ENCODE measurements around the gene MXD1.

MXD1 gene

DNA sequence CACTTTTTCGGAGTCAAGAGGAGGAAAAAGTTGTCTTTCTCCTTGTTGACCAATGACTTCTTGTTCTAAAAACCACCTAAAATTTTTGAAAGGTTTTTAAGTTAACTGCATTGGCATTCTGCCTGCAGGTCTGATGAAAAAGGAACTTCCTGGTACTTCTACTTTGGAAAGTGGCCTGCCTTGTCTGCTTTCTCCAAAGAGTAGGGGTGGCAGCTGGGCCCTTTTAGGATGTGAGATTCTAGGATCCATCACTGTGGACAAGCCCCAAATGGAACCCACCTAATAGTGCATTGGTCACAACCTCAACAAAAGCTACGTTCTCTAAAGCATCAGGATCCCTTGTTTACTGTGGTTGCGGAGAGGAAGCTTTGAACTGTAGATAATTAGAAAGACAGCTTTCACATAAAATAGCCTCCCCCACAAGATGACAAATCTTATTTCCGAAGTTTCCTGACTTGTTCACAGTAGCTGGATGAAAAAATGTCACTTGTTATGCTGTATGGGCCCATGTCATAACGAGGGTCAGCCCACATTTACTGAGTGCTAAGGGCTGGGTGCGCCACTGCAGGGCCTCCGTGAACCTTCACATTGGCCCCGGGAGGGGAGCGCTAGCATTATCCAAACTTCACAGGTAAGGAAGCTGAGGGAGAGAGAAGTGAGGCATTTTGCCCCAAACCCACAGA, 29.1 kb downstream of the MXD1 start:
- no peak overlapping the region for H3K27ac ChIP-seq
- H3K36me3 ChIP-seq = peaks cover 16% of the 10 kb centered on the region
- no peaks in the 10 kb centered on the region for H3K9me3 ChIP-seq
- no peak for TF ChIP-seq Cebpa-rat (IDR thresholded peaks at IDR 0.05)
- H3K4me1 ChIP-seq = peaks cover 25% of the 10 kb centered on the region
- no peaks in the 10 kb centered on the region for H3K27me3 ChIP-seq
- H3K4me2 ChIP-seq = no peak overlapping the region
- no peaks in the 10 kb centered on the region for H4K20me1 ChIP-seq
- no peak overlapping the region for H3K4me3 ChIP-seq
- no peak overlapping the region for H3K9ac ChIP-seq

DNA sequence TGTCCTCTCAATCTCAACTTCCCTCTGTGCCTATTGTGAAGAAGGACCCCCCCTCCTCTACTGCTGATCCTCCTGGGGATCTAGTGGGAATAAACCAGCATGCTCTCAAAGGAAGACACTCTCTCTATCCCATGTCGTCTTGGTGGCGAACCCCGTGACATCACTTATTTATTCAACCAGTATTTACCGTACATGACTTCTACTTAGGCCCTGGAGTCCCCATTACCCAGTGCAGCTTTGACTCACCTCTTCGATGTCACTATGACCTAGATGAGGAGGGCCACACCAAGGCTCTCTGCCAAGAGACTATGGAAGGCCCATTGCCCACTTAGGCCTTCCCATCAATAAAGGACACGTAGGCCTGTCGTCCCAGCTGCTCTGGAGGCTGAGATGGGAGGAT, 29.8 kb downstream of the MXD1 start:
- Histone ChIP-seq H3K9ac (no peak overlapping the region), H3K4me1 (peaks cover 25% of the 10 kb centered on the region), H3K36me3 (peaks cover 14% of the 10 kb centered on the region; the same call in 1 of the 2 replicates), H3K9me3 (no peaks in the 10 kb centered on the region), H3K4me3 (no peak overlapping the region), H3K27me3 (no peaks in the 10 kb centered on the region), H4K20me1 (no peaks in the 10 kb centered on the region), H3K27ac (no peak overlapping the region), H3K4me2 (no peak overlapping the region)
- no peak for TF ChIP-seq Cebpa-rat (IDR thresholded peaks at IDR 0.05)

DNA sequence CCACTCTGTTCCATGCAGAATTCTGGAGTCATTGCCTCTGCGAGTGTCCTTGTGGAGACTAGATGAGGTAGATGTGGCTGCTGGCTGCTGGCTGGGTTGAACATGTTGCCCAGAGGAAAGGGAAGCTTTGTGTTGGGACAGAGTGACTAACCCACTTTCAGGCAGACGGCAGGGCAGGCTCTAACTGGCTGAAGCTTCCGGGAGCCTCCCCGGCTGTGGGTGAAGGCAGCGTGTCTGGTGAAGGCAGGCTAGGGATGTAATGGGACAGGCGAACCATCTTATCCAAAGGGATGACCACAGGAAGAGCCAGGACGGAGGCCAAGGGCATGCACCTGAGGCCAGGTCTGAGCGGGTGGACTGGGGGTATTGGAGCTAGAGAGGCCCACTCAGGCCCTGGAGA, 30.5 kb downstream of the MXD1 start:
- H3K4me3 ChIP-seq = no peak overlapping the region

DNA sequence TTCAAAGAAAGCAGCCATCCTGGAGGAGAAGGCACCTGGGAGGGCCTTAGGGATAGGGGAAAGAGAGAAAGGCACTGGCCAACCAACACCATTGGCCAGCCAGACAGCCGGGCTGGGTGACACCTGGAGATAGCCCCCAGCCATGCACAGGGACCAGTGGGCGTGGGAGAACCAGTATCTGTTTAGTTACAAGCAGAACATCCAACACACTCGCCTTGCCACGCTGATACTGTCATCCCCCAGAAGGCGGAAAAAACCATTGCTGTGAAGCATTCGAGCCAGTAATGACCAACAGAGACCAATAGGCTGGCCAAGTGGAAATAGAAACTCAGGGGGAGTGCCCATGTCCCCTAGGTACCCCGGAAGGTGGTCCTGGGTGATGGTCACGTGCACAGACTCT, 31.0 kb downstream of the MXD1 start:
- peak overlapping the region; percentile 57 for H3K4me2 ChIP-seq
- no peak overlapping the region for H3K9ac ChIP-seq
- H3K4me1 ChIP-seq = peaks cover 25% of the 10 kb centered on the region
- H3K4me3 ChIP-seq = no peak overlapping the region
- TF ChIP-seq Cebpa-rat (IDR thresholded peaks at IDR 0.05) = no peak
- H3K27ac ChIP-seq = peak overlapping the region; percentile 43; the same call in 1 of the 2 replicates
- no peaks in the 10 kb centered on the region for H3K27me3 ChIP-seq
- no peaks in the 10 kb centered on the region for H3K9me3 ChIP-seq
- H3K36me3 ChIP-seq = peaks cover 11% of the 10 kb centered on the region; the same call in 1 of the 2 replicates
- no peaks in the 10 kb centered on the region for H4K20me1 ChIP-seq

More for the DNA sequence above, 30.5 kb downstream of the MXD1 start:
- no peak for TF ChIP-seq Cebpa-rat (IDR thresholded peaks at IDR 0.05)
- Histone ChIP-seq H4K20me1 (no peaks in the 10 kb centered on the region), H3K4me2 (no peak overlapping the region), H3K27ac (peak overlapping the region; percentile 43; the same call in 1 of the 2 replicates), H3K4me1 (peaks cover 25% of the 10 kb centered on the region), H3K9ac (no peak overlapping the region), H3K36me3 (peaks cover 14% of the 10 kb centered on the region; the same call in 1 of the 2 replicates), H3K9me3 (no peaks in the 10 kb centered on the region), H3K27me3 (no peaks in the 10 kb centered on the region)

DNA sequence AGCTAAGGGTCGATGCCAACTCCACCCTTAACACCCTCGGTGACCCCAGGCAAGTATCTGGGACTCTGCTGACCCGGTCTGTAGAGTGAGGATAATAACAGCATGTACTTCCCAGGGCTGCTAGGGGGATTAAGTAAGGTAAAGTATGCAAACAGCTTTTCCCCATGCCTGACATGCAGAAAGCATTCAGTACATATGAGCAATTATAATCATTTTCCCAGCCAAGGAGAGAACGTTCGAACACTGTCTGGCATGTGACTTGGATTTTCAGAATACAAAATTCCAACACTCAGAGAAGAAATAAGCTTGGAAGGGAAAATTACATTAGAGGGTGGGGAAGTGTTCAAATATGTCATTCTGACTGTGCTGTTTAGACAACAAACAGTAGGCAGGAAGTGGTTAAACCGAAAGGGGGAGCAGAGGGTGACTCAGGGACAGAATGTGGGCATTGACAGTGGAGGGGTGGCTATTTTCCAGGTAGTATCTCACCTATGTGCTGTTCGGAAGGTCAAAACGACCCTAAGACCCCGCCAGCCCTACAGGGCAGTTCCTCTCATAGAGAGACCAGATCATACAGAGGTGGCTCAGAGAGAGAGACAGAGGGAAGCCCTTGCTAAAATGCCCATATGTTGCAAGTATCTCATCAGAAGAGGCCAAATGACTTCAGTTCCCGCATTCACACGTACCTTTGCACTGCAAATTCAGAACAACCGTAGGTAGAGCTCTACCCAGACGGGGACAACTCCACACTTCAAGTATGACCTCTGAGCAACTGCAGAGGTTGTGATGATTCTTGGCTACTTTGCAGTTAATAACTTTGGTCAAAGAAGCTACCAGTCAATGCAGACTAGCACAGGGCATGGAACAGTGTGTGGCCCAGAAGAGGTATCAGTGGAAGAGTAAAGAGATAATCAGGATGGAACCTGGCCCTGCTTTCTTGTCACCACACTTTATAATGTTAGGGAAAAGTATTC, 31.7 kb downstream of the MXD1 start:
- peak overlapping the region; percentile 60 for H3K27ac ChIP-seq
- H3K4me2 ChIP-seq = peak overlapping the region; percentile 57
- no peak overlapping the region for H3K4me3 ChIP-seq

DNA sequence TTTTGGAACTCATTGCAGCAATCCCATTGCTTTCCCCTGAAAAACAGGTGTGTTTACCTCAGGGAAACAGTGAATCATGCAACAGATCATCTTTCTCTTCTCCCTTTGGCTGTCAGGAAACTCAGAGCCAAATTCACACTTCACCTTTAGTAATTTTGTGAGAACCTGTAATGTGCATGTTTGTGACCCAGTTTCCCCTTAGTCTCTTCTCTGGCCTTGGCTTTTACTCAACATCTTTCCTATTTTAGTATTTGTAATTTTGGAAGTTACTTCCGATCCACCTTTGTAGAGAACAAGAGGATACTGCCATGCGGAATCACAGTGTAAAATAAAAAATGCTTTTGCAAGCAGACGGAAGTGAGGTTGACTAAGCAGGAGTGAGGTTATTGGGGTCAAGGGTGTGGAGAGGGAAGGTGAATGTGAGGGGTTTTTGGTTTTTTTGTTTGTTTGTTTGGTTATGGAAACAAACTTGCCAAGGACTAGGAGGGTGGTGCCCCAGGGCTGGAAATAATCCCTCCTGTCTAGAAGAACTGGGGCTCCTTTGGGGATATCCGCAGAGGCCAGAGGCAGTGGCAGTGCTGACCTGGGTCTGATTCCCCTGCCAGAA, 32.5 kb downstream of the MXD1 start:
- no peak overlapping the region for H3K4me3 ChIP-seq
- peak overlapping the region; percentile 57 for H3K4me2 ChIP-seq
- peaks cover 25% of the 10 kb centered on the region for H3K4me1 ChIP-seq
- no peak overlapping the region for H3K9ac ChIP-seq
- no peaks in the 10 kb centered on the region for H4K20me1 ChIP-seq
- H3K36me3 ChIP-seq = peaks cover 11% of the 10 kb centered on the region; the same call in 1 of the 2 replicates
- H3K9me3 ChIP-seq = no peaks in the 10 kb centered on the region
- peak overlapping the region; percentile 60 for H3K27ac ChIP-seq
- no peak for TF ChIP-seq Cebpa-rat (IDR thresholded peaks at IDR 0.05)
- H3K27me3 ChIP-seq = no peaks in the 10 kb centered on the region

More for the DNA sequence above, 31.7 kb downstream of the MXD1 start:
- Histone ChIP-seq H3K4me1 (peaks cover 25% of the 10 kb centered on the region), H3K9ac (no peak overlapping the region), H3K36me3 (peaks cover 11% of the 10 kb centered on the region; the same call in 1 of the 2 replicates), H3K9me3 (no peaks in the 10 kb centered on the region), H4K20me1 (no peaks in the 10 kb centered on the region), H3K27me3 (no peaks in the 10 kb centered on the region)
- no peak for TF ChIP-seq Cebpa-rat (IDR thresholded peaks at IDR 0.05)

DNA sequence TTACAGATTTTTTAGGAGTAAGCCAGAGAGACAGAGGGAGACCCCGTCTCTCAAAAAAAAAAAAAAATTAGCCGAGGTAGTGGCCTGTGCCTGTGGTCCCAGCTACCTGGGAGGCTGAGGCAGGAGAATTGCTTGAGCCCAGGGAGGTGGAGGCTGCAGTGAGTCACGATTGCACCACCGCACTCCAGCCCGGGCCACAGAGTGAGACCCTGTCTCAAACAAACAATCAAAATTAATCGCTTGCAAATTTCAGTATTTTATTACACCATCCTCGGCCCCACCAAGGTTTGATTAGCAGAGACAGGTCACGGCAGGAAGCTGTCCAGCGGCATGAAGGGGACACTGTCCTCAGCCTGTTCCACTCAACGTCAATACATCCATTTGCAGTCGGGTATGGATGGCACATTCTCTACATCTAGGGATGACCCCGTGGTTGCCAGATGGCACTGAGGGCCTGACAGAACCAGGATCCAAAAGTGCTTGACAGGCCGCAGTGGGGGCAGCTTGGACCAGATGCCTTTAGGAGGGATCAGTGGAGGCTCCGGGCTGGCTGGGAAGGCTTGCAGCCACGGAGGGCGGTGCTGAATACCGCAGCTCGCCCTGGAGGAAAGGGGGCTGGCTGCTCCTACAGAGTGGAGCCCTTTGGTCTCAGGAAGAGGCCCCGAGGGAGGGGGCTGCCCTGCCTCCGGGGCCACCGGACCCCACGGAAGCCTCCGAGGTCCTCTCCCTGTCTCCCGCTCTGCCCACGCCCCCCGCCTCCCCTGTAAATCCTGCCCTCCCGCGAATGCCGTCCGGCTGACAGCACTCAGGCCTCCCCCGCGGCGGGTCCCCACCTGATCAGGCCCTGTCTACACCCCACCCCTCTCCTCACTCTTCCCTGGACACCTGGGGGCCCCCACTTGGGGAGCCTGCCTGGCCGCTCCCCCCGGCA, 33.4 kb downstream of the MXD1 start:
- H4K20me1 ChIP-seq = no peaks in the 10 kb centered on the region
- no peaks in the 10 kb centered on the region for H3K27me3 ChIP-seq
- no peak overlapping the region for H3K9ac ChIP-seq
- H3K4me1 ChIP-seq = peaks cover 25% of the 10 kb centered on the region
- H3K36me3 ChIP-seq = peaks cover 8% of the 10 kb centered on the region; the same call in 1 of the 2 replicates
- H3K4me3 ChIP-seq = no peak overlapping the region
- H3K4me2 ChIP-seq = no peak overlapping the region
- no peak overlapping the region for H3K27ac ChIP-seq
- no peak for TF ChIP-seq Cebpa-rat (IDR thresholded peaks at IDR 0.05)
- H3K9me3 ChIP-seq = no peaks in the 10 kb centered on the region

DNA sequence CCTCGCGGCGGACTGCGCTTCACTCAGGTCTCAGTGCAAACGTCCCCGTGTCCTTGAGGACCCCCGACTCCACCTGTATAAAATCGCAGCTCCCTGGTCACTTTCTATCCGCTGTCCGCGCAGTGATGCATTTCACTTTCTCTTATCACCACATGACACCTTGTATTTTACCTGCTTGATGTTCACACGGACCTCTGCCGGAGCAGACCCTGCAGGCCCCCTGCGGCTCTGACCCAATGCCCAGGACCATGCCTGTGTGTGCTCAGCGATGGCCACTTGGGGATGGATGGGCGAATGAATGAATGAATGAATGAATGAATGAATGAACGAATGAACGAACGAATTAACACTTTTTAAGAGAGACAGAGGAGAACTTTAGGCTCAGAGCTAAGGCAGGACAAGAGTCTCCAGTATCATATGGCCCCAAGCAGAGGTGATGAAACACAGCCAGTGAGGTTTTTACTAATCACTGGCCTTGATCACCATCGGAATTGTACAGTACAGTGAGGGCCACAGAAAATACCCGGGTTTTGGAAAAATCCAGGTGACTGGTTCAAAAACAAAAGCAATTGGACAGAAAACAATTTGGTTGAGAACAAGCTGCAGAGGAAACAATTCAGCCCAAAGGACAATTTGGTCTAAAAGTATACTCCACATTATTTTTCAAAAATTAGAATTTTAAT, 34.2 kb downstream of the MXD1 start:
- Histone ChIP-seq H3K4me3 (no peak overlapping the region), H3K4me1 (peaks cover 25% of the 10 kb centered on the region), H3K36me3 (0 out of 2 replicates have a peak, but pooled peaks cover under 1% of the 10 kb centered on the region), H3K9ac (no peak overlapping the region), H3K4me2 (no peak overlapping the region), H4K20me1 (no peaks in the 10 kb centered on the region), H3K9me3 (no peaks in the 10 kb centered on the region), H3K27ac (no peak overlapping the region), H3K27me3 (no peaks in the 10 kb centered on the region)
- no peak for TF ChIP-seq Cebpa-rat (IDR thresholded peaks at IDR 0.05)
